GM08714 (cell line): ENCODE results near the gene GABRB2.

Experiments used
- H3K4me3 ChIP-seq: fragments of 200-500 bp; sonication (Bioruptor generic); 2 replicates; pipeline ENCODE4 v1.5.1; 2014; ENCODE audit warnings: mild to moderate bottlenecking, low read length, inconsistent platforms
- ZNF274 ChIP-seq: IDR thresholded peaks from 2 replicates; pipeline ENCODE4 v1.6.1; 2012; ENCODE audit warnings: mild to moderate bottlenecking, low read depth, low read length

GABRB2 gene

GRCh38 chr5:161387121-161387520 lies 159.4 kb downstream of the GABRB2 start:
- H3K4me3 ChIP-seq: no peak overlapping the region
- TF ChIP-seq ZNF274: no peak

GRCh38 chr5:161385027-161385426 lies 161.5 kb downstream of the GABRB2 start:
- TF ChIP-seq ZNF274: no peak
- no peak overlapping the region for H3K4me3 ChIP-seq

GRCh38 chr5:161382685-161383084 lies 163.8 kb downstream of the GABRB2 start:
- no peak overlapping the region for H3K4me3 ChIP-seq

GRCh38 chr5:161380486-161380885 lies 166.0 kb downstream of the GABRB2 start:
- TF ChIP-seq ZNF274: no peak

More at GRCh38 chr5:161382685-161383084, 163.8 kb downstream of the GABRB2 start:
- TF ChIP-seq ZNF274: no peak

GRCh38 chr5:161378701-161379100 lies 167.8 kb downstream of the GABRB2 start:
- no peak for TF ChIP-seq ZNF274
- H3K4me3 ChIP-seq: no peak overlapping the region

More at GRCh38 chr5:161380486-161380885, 166.0 kb downstream of the GABRB2 start:
- H3K4me3 ChIP-seq: no peak overlapping the region

GRCh38 chr5:161376034-161376433 lies 170.5 kb downstream of the GABRB2 start:
- TF ChIP-seq ZNF274: no peak
- no peak overlapping the region for H3K4me3 ChIP-seq

- no peak for TF ChIP-seq ZNF274
- no peak overlapping the region for H3K4me3 ChIP-seq
Measured at GRCh38 chr5:161373345-161373707, 173.2 kb downstream of the GABRB2 start.

GRCh38 chr5:161372682-161373344 lies 173.7 kb downstream of the GABRB2 start:
- TF ChIP-seq ZNF274: no peak
- H3K4me3 ChIP-seq: no peak overlapping the region

GRCh38 chr5:161369022-161369421 lies 177.5 kb downstream of the GABRB2 start:
- no peak for TF ChIP-seq ZNF274
- H3K4me3 ChIP-seq: no peak overlapping the region

GRCh38 chr5:161358446-161358845 lies 188.1 kb downstream of the GABRB2 start:
- TF ChIP-seq ZNF274: no peak
- H3K4me3 ChIP-seq: no peak overlapping the region

- no peak overlapping the region for H3K4me3 ChIP-seq
- no peak for TF ChIP-seq ZNF274
Measured at GRCh38 chr5:161344234-161344633, 202.3 kb downstream of the GABRB2 start.

GRCh38 chr5:161342886-161343285 lies 203.6 kb downstream of the GABRB2 start:
- H3K4me3 ChIP-seq: no peak overlapping the region
- TF ChIP-seq ZNF274: no peak

- H3K4me3 ChIP-seq: no peak overlapping the region
- TF ChIP-seq ZNF274: no peak
Measured at GRCh38 chr5:161340012-161340411, 206.5 kb downstream of the GABRB2 start.

GRCh38 chr5:161333194-161333880 lies 213.2 kb downstream of the GABRB2 start:
- H3K4me3 ChIP-seq: no peak overlapping the region
- TF ChIP-seq ZNF274: no peak

GRCh38 chr5:161332343-161332742 lies 214.2 kb downstream of the GABRB2 start:
- no peak overlapping the region for H3K4me3 ChIP-seq

More at GRCh38 chr5:161332343-161332742, 214.2 kb downstream of the GABRB2 start:
- TF ChIP-seq ZNF274: no peak
